ENCODE measurements around the gene ARRDC2.

The ARRDC2 gene

GRCh38 chr19:18009412-18010066 is 1.6 kb downstream of the ARRDC2 start:
- H3K4me3 ChIP-seq (ENCODE audit: low read depth, low read length), result peak overlapping the region; percentile 75
- peak; percentile 31 for DNase-seq (ENCODE audit: low read depth)
- TF ChIP-seq, protein P1, sequence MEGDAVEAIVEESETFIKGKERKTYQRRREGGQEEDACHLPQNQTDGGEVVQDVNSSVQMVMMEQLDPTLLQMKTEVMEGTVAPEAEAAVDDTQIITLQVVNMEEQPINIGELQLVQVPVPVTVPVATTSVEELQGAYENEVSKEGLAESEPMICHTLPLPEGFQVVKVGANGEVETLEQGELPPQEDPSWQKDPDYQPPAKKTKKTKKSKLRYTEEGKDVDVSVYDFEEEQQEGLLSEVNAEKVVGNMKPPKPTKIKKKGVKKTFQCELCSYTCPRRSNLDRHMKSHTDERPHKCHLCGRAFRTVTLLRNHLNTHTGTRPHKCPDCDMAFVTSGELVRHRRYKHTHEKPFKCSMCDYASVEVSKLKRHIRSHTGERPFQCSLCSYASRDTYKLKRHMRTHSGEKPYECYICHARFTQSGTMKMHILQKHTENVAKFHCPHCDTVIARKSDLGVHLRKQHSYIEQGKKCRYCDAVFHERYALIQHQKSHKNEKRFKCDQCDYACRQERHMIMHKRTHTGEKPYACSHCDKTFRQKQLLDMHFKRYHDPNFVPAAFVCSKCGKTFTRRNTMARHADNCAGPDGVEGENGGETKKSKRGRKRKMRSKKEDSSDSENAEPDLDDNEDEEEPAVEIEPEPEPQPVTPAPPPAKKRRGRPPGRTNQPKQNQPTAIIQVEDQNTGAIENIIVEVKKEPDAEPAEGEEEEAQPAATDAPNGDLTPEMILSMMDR (conservative IDR thresholded peaks at IDR 0.05; ENCODE audit: low read depth, low read length), result no peak

- peak overlapping the region; percentile 75 for H3K4me3 ChIP-seq (ENCODE audit: low read depth, low read length)
Measured at GRCh38 chr19:18010149-18010548, 2.2 kb downstream of the ARRDC2 start.

GRCh38 chr19:18013210-18014111 is 5.5 kb downstream of the ARRDC2 start:
- TF ChIP-seq, protein P1 (conservative IDR thresholded peaks at IDR 0.05; ENCODE audit: low read depth, low read length), result no peak
- DNase-seq (ENCODE audit: low read depth), result no peak
- H3K4me3 ChIP-seq (ENCODE audit: low read depth, low read length), result no peak overlapping the region

More at GRCh38 chr19:18010149-18010548, 2.2 kb downstream of the ARRDC2 start:
- TF ChIP-seq, protein P1 (conservative IDR thresholded peaks at IDR 0.05; ENCODE audit: low read depth, low read length), result no peak
- DNase-seq (ENCODE audit: low read depth), result no peak

DNA sequence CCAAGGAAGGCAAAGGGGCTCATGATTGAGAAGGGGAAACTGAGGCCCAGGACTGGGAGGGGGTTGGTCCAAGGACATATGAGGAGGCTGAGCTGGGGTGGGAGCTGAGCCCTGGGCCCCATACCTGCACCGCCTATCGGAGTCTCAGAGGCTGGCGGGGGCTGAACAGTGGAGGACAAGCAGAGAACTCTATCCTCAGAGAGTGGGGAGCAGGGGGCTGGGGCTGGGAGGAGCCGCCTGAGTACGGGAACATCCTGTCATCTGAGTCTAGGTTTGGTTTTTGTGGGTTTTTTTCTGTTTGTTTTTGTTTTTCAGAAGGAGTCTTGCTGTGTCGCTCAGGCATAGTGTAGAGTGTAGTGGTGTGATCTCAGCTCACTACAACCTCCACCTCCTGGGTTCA is 6.2 kb downstream of the ARRDC2 start:
- peak; percentile 41 for DNase-seq (ENCODE audit: low read depth)
- no peak overlapping the region for H3K4me3 ChIP-seq (ENCODE audit: low read depth, low read length)
- TF ChIP-seq, protein P1 (conservative IDR thresholded peaks at IDR 0.05; ENCODE audit: low read depth, low read length), result no peak

DNA sequence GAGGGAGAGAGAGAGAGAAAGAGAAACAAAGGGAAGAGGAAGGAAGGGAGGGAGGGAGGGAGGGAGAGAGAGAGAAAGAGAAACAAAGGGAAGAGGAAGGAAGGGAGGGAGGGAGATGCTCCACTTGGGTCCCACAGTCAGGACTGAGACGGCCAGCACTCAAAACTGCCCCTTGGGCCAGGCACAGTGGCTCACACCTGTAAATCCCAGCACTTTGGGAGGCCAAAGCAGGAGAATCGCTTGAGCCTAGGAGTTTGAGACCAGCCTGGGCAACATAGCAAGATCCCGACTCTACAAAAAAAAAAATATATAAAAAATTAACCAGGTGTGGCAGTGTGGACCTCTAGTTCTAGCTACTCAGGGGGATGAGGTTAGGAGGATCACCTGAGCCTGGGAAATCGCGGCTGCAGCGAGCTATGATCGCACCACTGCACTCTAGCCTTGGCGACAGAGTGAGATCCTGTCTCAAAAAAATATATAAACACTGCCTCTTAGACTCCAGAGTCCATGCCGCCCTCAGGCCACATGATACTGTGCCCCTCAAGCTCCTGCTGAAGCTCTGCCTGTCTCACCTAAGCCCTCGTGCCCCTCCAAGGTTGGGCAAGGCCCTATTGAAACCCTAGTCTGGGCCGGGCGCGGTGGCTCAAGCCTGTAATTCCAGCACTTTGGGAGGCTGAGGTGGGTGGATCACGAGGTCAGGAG is 8.4 kb downstream of the ARRDC2 start:
- no peak for DNase-seq (ENCODE audit: low read depth)
- TF ChIP-seq, protein P1 (conservative IDR thresholded peaks at IDR 0.05; ENCODE audit: low read depth, low read length), result no peak
- H3K4me3 ChIP-seq (ENCODE audit: low read depth, low read length), result no peak overlapping the region

DNA sequence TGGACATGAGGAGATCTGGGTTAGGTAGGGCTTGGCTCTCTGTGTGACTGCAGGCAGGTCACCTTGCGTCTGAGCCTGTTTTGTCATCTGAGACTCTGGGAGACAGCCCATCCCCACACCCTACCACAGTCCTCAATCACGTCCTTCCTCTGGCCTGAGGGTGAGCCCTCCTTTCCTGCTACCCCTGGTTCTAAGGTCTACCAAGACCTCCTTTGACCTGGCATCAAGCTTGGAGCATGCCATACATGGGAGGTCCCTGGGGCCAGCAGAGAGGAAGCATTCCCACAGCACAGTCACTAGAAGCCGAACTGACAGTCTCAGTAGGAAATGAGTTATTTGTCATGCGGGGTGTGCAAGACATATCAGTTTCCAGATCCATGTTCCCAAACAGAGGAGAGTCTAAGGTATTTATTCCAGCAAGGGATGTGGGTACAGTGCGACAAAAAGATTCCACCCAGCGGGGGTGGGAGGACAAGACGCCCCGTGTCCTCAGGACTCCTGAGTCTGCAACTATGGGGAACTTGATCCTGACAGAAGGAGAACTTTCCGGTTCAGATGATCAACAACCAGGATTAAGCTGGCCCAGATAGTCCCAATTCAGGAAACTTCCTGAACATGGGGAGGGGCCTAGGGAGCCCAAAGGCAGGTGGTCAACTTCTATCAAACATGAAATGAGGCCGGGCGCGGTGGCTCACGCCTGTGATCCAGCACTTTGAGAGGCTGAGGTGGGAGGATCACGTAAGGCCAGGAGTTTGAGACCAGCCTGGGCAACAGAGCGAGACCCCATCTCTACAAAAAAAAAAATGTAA is 9.5 kb downstream of the ARRDC2 start:
- no peak overlapping the region for H3K4me3 ChIP-seq (ENCODE audit: low read depth, low read length)
- peak; percentile 36 for DNase-seq (ENCODE audit: low read depth)
- TF ChIP-seq, protein P1 (conservative IDR thresholded peaks at IDR 0.05; ENCODE audit: low read depth, low read length), result no peak
